Globus pallidus (tissue), 1 donor: ENCODE measurements around the gene CD320.
"Not testable (repeated sequence)": the region's sequence is repeated elsewhere in the genome, so short reads cannot be mapped to it uniquely, and the experiment has no call there.

Source experiments
- DNase-seq: peaks from one replicate; pipeline ENCODE4 v3.0.0-alpha.2; 2015; ENCODE audit warnings: low spot score

The CD320 gene

DNA sequence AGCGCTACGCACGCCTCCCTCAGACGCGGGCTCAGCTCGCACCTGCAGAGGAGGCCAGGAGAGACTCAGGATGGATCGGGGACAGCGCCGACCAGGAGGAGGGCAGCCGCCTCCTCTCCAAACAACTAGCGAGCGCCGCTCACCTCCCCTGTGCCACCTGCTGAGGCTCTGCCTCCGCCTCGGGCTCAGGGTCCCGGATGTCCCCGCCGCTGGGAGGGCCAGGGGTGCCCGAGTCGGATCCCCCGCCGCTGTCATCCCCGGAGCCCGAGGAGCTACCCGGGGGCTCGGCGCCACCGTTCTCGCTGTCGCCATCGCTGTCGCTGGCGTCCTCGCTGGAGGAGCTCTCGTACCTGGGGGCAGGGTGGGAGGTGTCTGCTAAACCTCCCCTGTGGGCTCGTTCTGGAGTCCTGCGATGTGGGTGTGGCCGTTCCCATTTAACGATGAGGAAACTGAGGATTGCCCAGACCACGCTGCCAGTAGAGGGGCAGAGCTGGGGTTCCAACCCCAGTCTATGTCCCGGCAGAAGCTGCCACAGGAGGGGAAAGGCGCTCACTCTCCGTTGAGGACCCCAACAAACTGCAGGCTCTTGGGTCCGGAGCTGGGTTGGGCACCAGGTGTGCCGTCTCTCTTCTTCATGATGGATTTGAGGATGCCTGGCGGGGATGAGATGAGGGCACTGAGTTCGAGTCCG, 25.8 kb upstream of the CD320 start:
- DNase-seq: no peak

GRCh38 chr19:8332976-8333766, 25.0 kb upstream of the CD320 start:
- no peak for DNase-seq

DNA sequence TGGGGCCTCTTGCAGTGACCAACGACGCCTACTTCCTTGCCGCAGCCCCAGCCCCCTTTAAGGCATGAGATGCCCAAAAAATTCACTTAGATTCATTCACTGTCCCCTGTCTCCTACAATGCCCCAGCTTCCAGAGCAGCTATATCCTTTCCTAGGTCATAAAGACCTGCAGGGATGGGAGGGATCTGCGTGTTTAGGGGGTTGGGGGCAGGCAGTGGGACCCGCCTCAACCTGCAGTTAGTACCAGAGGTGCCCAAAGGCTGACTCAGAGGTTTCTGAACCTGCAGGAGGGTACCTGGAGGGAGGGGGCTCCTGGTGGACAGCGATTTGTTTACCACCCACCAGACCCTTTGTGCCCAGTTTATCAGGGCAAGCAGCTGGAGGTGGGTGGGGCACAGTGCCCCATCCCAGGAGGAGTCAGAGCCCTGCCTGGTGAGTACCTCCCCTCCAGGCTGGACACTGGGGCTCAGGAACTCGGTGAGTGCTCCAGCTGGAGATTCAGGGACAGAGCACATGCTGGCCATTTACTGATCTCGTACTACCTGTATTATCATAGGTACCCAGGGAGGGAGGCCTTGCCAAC, 23.2 kb upstream of the CD320 start:
- DNase-seq: no peak

GRCh38 chr19:8329996-8330395, 21.8 kb upstream of the CD320 start:
- no peak for DNase-seq

DNA sequence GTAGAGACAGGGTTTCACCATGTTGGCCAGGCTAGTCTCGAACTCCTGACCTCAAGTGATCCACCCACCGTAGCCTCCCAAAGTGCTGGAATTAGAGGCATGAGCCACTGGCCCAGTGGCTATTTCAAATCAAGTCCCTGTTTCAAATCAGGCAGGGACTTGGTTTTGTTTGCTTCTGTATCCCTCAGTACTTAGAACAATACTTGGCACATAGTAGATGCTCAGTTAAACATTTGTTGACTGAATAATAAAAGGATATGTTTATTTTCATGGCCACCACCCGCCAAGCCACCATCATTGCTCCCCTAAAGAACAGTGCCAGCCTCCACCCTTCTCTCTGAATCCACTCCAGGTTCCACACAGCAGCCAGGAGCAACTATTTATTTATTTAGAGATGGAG, 17.3 kb upstream of the CD320 start:
- no peak for DNase-seq

- no peak for DNase-seq
These were observed 16.3 kb upstream of the CD320 start for GRCh38 chr19:8324186-8325050.

DNA sequence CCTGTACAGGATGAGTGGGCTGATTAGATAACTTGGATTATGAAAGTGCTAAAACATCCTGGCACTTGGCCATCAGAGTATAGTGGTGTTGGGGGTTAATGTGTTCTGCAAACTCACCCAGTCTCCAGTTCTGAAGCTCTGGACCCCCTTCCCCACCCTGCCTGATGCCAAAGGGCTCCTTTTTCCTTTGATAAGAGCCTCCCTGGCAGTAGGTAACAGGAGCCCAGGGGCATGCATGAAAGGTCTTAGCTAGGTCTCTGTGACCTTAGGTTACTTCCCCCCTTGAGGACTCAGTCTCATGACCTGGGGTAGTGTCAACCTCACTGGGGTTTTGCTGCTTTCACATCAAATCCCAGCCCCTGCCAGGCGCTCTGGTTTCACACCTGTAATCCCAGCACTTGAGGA, 15.6 kb upstream of the CD320 start:
- no peak for DNase-seq

DNA sequence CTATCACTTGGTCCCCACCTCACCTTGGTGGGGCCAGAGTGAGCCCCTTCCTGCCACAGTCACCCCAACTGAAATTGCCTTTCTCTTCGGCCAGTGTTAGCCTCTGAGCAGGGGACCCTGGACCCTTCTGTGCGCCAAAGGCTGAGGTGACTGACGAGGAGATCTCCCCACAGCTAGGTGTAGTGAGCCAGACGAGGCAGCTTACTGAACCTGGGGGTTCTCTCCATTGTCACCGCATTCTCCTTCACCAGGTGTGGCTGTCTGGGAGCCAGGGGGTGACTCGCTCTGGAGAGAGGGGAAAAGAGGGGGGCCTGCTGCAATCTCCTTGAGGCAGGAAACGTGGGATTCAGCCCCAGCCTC, 14.5 kb upstream of the CD320 start:
- DNase-seq: no peak

DNA sequence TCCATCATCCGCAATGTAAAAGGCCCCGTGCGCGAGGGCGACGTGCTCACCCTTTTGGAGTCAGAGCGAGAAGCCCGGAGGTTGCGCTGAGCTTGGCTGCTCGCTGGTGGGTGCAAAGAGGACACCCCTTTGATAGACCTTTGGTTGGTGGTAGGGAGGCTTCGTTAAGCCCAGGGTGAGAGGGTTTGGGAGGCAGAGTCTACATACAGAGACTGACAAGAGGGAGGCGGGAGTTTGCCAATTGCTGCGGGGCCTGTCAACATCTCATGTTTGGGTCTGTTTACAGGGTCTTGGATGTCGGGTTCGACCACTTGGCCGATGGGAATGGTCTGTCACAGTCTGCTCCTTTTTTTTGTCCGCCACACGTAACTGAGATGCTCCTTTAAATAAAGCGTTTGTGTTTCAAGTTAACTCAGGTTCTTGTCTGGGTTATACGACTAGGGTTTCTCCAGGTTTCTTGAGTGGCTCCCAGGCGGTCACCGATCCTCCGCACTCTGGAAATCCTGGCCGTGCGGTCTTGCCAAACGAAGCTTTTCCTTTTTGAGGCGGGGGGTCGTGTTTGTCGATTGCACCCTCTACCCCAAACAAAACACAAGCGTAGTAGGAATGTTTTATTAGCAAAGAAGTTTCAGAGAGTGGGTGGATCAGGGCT, 14.0 kb upstream of the CD320 start:
- DNase-seq: no peak

- DNase-seq: peak; percentile 94
These were observed 13.2 kb upstream of the CD320 start, which contains the start of the genes NDUFA7 and RPS28 for GRCh38 chr19:8321067-8321985. NDUFA7 (minus strand) TSS chr19:8321375; CDS start chr19:8321358, 17 bp downstream. RPS28 (plus strand) TSS chr19:8321496; CDS start chr19:8321531, 35 bp downstream.

- DNase-seq: no peak
These were observed 12.5 kb upstream of the CD320 start for GRCh38 chr19:8320564-8321066.

DNA sequence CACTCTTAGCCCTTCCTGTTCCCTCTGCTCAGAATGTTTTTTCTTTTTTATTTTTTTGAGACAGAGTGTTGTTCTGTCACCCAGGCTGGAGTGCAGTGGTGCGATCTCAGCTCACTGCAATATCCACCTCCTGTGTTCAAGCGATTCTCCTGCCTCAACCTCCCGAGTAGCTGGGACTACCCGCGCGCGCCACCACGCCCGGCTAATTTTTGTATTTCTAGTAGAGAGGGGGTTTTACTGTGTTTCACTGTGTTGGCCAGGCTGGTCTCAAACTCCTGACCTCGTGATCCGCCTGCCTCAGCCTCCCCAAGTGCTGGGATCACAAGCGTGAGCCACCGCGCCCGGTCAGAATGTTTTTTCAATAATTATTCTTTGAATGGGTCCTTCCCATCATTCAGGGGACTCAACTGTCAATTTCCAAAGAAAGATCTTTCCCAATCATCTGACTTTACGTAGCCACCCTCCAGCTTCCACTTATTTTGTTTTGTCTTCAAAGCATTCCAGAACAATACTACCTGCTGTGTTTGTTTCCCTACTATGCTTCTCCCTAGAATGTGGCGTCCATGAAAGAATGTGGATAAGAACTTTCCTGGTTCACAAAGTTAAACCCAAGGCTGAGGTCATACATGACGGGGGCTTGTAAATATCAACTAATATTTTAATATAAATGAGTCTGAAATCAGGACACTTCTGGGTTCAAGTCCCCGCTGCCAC, 11.8 kb upstream of the CD320 start:
- DNase-seq: no peak

DNA sequence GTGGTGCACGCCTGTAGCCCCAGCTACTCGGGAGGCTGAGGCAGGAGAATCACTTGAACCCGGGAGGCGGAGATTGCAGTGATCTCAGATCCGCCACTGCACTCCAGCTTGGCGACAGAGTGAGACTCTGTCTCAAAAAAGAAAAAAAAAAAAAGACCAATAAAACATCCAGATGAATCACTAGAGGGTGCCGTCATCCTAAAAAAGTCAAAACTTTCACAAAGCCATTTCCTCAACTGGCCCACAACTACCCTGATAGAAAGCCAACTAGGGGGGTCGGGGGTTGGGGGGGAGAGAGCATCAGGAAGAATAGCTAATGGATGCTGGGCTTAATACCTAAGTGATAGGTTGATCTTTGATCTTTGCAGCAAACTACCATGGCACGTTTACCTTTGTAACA, 10.7 kb upstream of the CD320 start:
- not testable (repeated sequence) for DNase-seq

DNA sequence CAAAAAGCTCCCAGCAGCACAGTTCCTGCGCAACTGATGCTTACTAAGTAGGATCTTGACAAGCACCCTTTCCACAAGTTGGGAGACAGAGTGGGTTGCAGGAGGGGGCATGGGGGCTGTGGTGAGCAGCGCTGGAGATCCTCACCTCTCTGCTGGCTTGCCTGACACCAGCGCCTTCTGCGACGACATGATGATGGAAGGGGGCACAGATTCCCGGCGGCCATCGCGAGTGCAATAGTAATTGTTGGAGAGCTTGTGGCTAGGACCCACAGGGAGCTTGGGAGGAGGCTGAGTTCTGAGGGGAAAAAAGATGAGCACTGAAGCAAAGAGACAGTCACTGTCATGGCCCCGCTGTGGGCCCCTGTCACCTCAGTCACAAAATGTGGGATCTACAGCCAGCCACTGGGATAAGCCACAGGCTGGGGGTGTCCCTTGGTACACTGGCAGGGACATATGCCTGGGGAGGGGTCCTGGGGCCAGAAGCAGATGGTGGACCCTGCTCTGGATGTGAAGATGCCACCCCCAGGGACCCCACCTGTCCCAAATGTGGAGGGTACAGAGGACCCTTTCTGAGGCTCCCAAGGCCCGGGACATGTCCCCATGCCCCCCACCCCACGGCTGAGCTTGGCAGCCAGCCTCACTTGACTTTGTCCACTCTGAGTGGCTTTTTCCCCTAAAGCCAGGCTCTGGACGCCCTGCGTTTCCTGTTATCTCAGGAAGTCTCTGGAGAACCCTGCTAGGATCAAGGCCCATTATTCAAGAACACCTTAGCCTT, 8.4 kb upstream of the CD320 start:
- DNase-seq: no peak

GRCh38 chr19:8314981-8315640, 7.0 kb upstream of the CD320 start:
- not testable (repeated sequence) for DNase-seq

GRCh38 chr19:8311461-8312260, 3.5 kb upstream of the CD320 start:
- DNase-seq: no peak

GRCh38 chr19:8310342-8311055, 2.3 kb upstream of the CD320 start:
- no peak for DNase-seq
